Mucosa of stomach (tissue), 1 donor: ENCODE results near the gene BTBD3.

ENCODE experiments used
- H3K27me3 ChIP-seq: one replicate; pipeline ENCODE4 v1.7.0; 2013; ENCODE audit warnings: mild to moderate bottlenecking, low read length; ENCODE audit not compliant: control insufficient read depth, insufficient read depth
- H3K36me3 ChIP-seq: one replicate; pipeline ENCODE4 v1.7.0; 2013; ENCODE audit warnings: low read length; ENCODE audit not compliant: control insufficient read depth, insufficient read depth
- H3K4me1 ChIP-seq: one replicate; pipeline ENCODE4 v1.7.0; 2013; ENCODE audit warnings: mild to moderate bottlenecking, low read length; ENCODE audit not compliant: control insufficient read depth, insufficient read depth
- H3K4me3 ChIP-seq: one replicate; pipeline ENCODE4 v1.7.0; 2013; ENCODE audit warnings: low read length
- H3K9ac ChIP-seq: one replicate; pipeline ENCODE4 v1.7.0; 2013; ENCODE audit warnings: mild to moderate bottlenecking, low read length, moderate library complexity
- H3K9me3 ChIP-seq: one replicate; pipeline ENCODE4 v1.7.0; 2013; ENCODE audit warnings: mild to moderate bottlenecking, low read length, moderate library complexity; ENCODE audit not compliant: control insufficient read depth
- donor health status: Pancreatic carcinoma.

BTBD3 gene

GRCh38 chr20:11917663-11918062 lies at the start of gene BTBD3:
TSS of gene BTBD3 (plus strand) at chr20:11917893. CDS start at chr20:11918276, 383 bp downstream.
- Histone ChIP-seq H3K4me3 (peak within 1 kb of the TSS; percentile 32), H3K9me3 (no peaks in the 10 kb centered on the region), H3K36me3 (no peaks in the 10 kb centered on the region), H3K4me1 (peaks cover 21% of the 10 kb centered on the region), H3K27me3 (no peaks in the 10 kb centered on the region), H3K9ac (peak within 1 kb of the TSS; percentile 75)

GRCh38 chr20:11869641-11870040 lies 48.1 kb upstream of the BTBD3 start:
- Histone ChIP-seq H3K27me3 (no peaks in the 10 kb centered on the region), H3K36me3 (no peaks in the 10 kb centered on the region), H3K9ac (no peak overlapping the region), H3K4me1 (no peaks in the 10 kb centered on the region), H3K4me3 (no peak overlapping the region), H3K9me3 (no peaks in the 10 kb centered on the region)

GRCh38 chr20:11870411-11870810 lies 47.3 kb upstream of the BTBD3 start:
- no peak overlapping the region for H3K9ac ChIP-seq
- H3K4me3 ChIP-seq: no peak overlapping the region
- no peaks in the 10 kb centered on the region for H3K9me3 ChIP-seq
- H3K36me3 ChIP-seq: no peaks in the 10 kb centered on the region
- no peaks in the 10 kb centered on the region for H3K4me1 ChIP-seq
- H3K27me3 ChIP-seq: no peaks in the 10 kb centered on the region

DNA sequence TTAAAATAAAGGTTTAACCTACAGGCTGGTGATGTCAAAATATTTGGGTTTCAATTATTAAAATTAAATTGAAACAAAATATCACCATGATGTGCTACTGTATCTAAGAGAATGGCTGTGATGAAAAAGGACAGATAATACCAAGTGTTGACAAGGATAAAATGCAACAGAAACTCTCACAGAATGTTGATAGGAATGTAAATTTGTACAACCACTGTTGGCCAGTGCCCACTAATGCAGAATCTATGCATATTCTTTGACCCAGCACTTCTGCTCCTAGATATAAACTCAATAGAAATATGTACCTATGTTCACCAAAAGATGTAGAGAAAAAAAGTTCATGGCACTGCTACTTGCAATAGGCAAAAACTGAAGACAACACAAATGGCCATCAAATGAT lies 41.1 kb upstream of the BTBD3 start:
- Histone ChIP-seq H3K4me3 (no peak overlapping the region), H3K27me3 (no peaks in the 10 kb centered on the region), H3K9me3 (no peaks in the 10 kb centered on the region), H3K36me3 (no peaks in the 10 kb centered on the region), H3K4me1 (no peaks in the 10 kb centered on the region), H3K9ac (no peak overlapping the region)

DNA sequence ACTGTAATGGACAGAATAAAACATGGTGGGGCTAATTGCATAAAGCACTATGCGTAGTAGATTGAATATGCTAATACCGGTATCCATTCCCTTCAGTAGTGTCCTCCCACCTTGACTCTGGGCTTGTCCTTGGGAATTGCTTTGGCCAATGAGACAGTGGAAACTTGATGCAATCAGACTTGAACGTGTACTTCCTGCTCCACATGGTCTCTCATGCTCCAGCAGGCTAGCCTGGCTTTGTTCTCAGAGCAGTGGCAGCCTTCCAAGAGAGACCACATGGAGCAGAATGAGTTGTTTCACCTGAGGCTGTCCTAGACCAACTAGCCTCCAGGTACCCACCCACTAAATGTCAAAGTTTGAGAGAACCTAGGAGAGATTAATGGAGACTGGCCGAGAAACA lies 37.0 kb upstream of the BTBD3 start:
- no peak overlapping the region for H3K9ac ChIP-seq
- H3K9me3 ChIP-seq: no peaks in the 10 kb centered on the region
- H3K27me3 ChIP-seq: no peaks in the 10 kb centered on the region
- no peak overlapping the region for H3K4me3 ChIP-seq
- no peaks in the 10 kb centered on the region for H3K4me1 ChIP-seq
- H3K36me3 ChIP-seq: no peaks in the 10 kb centered on the region

GRCh38 chr20:11881449-11881848 lies 36.2 kb upstream of the BTBD3 start:
- Histone ChIP-seq H3K9me3 (no peaks in the 10 kb centered on the region), H3K36me3 (no peaks in the 10 kb centered on the region), H3K4me3 (no peak overlapping the region), H3K27me3 (no peaks in the 10 kb centered on the region), H3K9ac (no peak overlapping the region), H3K4me1 (no peaks in the 10 kb centered on the region)

DNA sequence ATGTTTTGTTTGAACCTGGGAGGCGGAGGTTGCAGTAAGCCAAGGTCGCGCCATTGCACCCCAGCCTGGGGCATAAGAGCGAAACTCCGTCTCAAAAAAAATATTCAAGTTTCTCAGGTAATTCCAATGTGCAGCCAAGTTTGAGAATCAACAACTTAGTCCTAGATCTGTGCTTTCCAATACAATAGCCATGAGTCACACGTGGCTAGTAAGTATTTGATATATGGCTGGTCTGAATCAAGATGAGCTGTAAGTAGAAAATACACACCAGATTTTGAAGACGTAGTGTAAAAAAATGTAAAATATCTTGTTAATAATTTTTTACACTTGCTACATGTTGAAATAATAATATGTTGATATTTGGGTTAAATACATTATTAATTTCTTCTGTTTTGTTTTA lies 35.0 kb upstream of the BTBD3 start:
- no peaks in the 10 kb centered on the region for H3K27me3 ChIP-seq
- no peak overlapping the region for H3K9ac ChIP-seq
- no peak overlapping the region for H3K4me3 ChIP-seq
- no peaks in the 10 kb centered on the region for H3K4me1 ChIP-seq
- H3K9me3 ChIP-seq: no peaks in the 10 kb centered on the region
- no peaks in the 10 kb centered on the region for H3K36me3 ChIP-seq

GRCh38 chr20:11888648-11889047 lies 29.0 kb upstream of the BTBD3 start:
- H3K36me3 ChIP-seq: no peaks in the 10 kb centered on the region
- no peaks in the 10 kb centered on the region for H3K27me3 ChIP-seq
- no peaks in the 10 kb centered on the region for H3K4me1 ChIP-seq
- no peak overlapping the region for H3K4me3 ChIP-seq
- H3K9me3 ChIP-seq: no peaks in the 10 kb centered on the region
- no peak overlapping the region for H3K9ac ChIP-seq

DNA sequence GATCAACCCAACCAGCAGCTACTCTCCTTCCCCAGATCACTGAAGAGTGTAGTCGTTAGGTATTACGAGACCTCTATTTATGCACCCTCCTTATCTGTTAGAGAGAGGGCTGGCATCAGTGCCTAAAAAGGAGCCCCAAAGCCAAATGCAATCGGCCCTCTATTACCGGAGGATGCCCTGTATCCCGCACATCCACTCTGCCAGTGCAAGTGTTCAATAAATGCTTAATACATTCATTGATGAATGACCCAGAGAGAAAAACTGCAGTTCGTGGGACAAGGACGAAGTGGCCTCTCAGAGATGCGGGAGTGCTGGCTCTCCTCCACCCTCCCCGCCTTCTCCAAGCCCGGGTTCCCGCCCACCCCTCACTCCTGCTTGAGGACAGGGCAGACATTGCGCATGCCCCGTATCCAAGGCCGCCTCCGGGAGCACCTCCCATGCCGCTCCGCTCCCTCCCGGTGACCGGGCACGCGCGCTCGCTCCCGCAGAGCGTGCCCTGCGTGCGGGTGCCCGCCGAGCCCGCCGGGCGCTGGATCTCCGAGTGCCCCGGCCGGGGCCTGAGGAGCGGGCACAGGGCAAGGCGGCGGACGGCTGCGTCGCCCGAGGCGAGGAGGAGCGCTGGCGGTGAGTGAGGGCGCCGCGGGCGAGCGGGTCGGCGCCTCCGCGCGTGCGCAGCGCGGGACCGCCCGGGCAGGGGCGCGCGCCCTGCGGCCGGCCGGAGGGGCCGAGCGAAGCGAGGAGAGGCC lies 27.2 kb upstream of the BTBD3 start:
- H3K4me1 ChIP-seq: peaks cover 11% of the 10 kb centered on the region
- no peaks in the 10 kb centered on the region for H3K9me3 ChIP-seq
- no peaks in the 10 kb centered on the region for H3K36me3 ChIP-seq
- no peaks in the 10 kb centered on the region for H3K27me3 ChIP-seq
- peak overlapping the region; percentile 33 for H3K4me3 ChIP-seq
- H3K9ac ChIP-seq: peak overlapping the region; percentile 86

- Histone ChIP-seq H3K36me3 (no peaks in the 10 kb centered on the region), H3K9me3 (no peaks in the 10 kb centered on the region), H3K27me3 (no peaks in the 10 kb centered on the region), H3K4me3 (peak overlapping the region; percentile 57), H3K9ac (peak overlapping the region; percentile 86), H3K4me1 (peaks cover 18% of the 10 kb centered on the region)
Observed at GRCh38 chr20:11891077-11891775, 26.5 kb upstream of the BTBD3 start.

- H3K9me3 ChIP-seq: no peaks in the 10 kb centered on the region
- peak overlapping the region; percentile 57 for H3K4me3 ChIP-seq
- H3K9ac ChIP-seq: peak overlapping the region; percentile 86
- H3K27me3 ChIP-seq: no peaks in the 10 kb centered on the region
- peaks cover 18% of the 10 kb centered on the region for H3K4me1 ChIP-seq
- H3K36me3 ChIP-seq: no peaks in the 10 kb centered on the region
Observed at GRCh38 chr20:11891776-11892545, 25.7 kb upstream of the BTBD3 start.

- no peak overlapping the region for H3K9ac ChIP-seq
- peaks cover 27% of the 10 kb centered on the region for H3K4me1 ChIP-seq
- H3K27me3 ChIP-seq: no peaks in the 10 kb centered on the region
- H3K9me3 ChIP-seq: no peaks in the 10 kb centered on the region
- H3K36me3 ChIP-seq: no peaks in the 10 kb centered on the region
- no peak overlapping the region for H3K4me3 ChIP-seq
Observed at GRCh38 chr20:11894062-11894461, 23.6 kb upstream of the BTBD3 start.
